T-helper 1 cell (primary cell): Measurements from ENCODE around the gene RCSD1.

ENCODE experiments used
- DNase-seq, 5 donors: peaks; one replicate each; pipeline ENCODE4 v3.0.0-alpha.2; 2012 to 2020

Gene RCSD1

GRCh38 chr1:167644551-167644950, 14.5 kb downstream of the RCSD1 start:
- no peak for DNase-seq

- no peak for DNase-seq
Measured at GRCh38 chr1:167645140-167645541, 15.1 kb downstream of the RCSD1 start.

- DNase-seq: no peak
Measured at GRCh38 chr1:167645625-167646414, 15.8 kb downstream of the RCSD1 start.

- DNase-seq: no peak
Measured at GRCh38 chr1:167648252-167648849, 18.3 kb downstream of the RCSD1 start.

- DNase-seq: no peak
Measured at GRCh38 chr1:167648978-167649744, 19.1 kb downstream of the RCSD1 start.

GRCh38 chr1:167650269-167651160, 20.5 kb downstream of the RCSD1 start:
- peak in 1 of 5 donors; percentile 23 for DNase-seq

GRCh38 chr1:167651161-167651693, 21.2 kb downstream of the RCSD1 start:
- no peak for DNase-seq

GRCh38 chr1:167654975-167655575, 25.0 kb downstream of the RCSD1 start:
- DNase-seq: no peak

- DNase-seq: no peak
Measured at GRCh38 chr1:167656657-167657056, 26.6 kb downstream of the RCSD1 start.

- DNase-seq: no peak
Measured at GRCh38 chr1:167658574-167659328, 28.7 kb downstream of the RCSD1 start.

GRCh38 chr1:167659450-167659849, 29.4 kb downstream of the RCSD1 start:
- DNase-seq: no peak

GRCh38 chr1:167659881-167660280, 29.8 kb downstream of the RCSD1 start:
- no peak for DNase-seq

- DNase-seq: no peak
Measured at GRCh38 chr1:167661527-167662426, 31.7 kb downstream of the RCSD1 start.

- no peak for DNase-seq
Measured at GRCh38 chr1:167663002-167663772, 33.2 kb downstream of the RCSD1 start.

- no peak for DNase-seq
Measured at GRCh38 chr1:167665469-167665868, 35.4 kb downstream of the RCSD1 start.

GRCh38 chr1:167666416-167666815, 36.4 kb downstream of the RCSD1 start:
- DNase-seq: no peak

GRCh38 chr1:167667536-167667935, 37.5 kb downstream of the RCSD1 start:
- DNase-seq: no peak

- DNase-seq: no peak
Measured at GRCh38 chr1:167668108-167668507, 38.1 kb downstream of the RCSD1 start.
